GM12874 (cell line): ENCODE measurements around the gene KIAA1549.

Source experiments
- TF ChIP-seq, protein P1 (sequence below): IDR thresholded peaks from 2 replicates; pipeline ENCODE4 v1.5.1; 2011; ENCODE audit warnings: low read depth, mild to moderate bottlenecking, control low read depth, low read length, moderate library complexity; ENCODE audit not compliant: insufficient read depth

Gene KIAA1549

DNA sequence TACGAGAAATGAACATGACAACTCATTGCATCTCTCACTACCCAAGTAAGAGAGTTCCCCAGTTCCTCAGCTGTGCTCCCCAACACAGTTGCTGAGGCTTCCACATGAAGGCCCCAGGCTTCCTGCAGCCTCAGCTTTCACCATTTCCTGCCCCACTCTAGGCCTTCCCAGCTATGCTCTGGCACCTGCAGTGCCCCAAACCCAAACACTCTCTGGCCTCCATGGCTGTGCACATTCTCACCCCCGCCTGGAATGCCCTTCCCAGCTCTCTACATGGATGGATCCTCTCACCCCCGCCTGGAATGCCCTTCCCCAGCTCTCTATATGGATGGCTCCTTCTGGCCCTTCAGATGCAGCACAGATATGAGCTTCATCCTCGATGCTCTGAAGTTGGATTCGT is 61.3 kb downstream of the KIAA1549 start:
- TF ChIP-seq, protein P1, sequence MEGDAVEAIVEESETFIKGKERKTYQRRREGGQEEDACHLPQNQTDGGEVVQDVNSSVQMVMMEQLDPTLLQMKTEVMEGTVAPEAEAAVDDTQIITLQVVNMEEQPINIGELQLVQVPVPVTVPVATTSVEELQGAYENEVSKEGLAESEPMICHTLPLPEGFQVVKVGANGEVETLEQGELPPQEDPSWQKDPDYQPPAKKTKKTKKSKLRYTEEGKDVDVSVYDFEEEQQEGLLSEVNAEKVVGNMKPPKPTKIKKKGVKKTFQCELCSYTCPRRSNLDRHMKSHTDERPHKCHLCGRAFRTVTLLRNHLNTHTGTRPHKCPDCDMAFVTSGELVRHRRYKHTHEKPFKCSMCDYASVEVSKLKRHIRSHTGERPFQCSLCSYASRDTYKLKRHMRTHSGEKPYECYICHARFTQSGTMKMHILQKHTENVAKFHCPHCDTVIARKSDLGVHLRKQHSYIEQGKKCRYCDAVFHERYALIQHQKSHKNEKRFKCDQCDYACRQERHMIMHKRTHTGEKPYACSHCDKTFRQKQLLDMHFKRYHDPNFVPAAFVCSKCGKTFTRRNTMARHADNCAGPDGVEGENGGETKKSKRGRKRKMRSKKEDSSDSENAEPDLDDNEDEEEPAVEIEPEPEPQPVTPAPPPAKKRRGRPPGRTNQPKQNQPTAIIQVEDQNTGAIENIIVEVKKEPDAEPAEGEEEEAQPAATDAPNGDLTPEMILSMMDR: no peak

DNA sequence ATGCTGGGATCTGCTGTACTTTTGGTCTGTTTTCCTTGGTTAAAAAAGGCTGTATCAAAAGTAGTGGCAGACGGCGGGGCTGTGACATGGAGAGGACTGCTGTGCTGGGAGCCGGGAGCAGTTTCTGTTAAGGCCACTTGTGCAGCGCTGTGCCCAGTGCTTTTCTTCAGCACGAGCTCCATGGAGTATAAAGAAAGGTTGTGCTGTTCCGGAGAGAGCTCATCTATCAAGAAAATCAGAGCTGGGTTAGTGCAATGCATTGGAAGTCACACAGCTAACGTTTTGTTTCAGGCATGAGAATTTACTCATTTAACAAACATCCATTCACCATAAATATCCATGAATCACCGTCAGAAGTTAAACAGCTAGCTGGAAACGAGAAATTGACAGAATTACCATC is 62.0 kb downstream of the KIAA1549 start:
- TF ChIP-seq, protein P1: no peak

DNA sequence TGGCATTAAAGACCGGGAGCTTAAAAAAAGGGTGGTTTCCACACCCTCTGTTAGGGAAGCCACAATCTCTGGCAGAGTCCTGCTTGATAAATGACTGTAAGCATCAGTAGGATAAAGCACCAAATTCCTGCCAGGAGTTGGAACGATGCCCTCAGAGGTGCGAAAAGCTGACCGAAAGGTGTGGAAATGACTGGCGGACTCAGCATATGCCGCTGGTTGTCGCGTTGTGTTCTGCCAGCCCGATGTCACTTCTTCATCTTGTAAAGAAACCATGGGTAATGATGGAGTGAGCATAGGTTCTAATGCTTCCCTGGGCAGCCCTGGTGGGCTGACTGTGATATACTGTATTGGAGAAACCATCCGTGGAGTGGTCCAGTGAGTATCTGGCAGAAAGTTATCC is 62.4 kb downstream of the KIAA1549 start:
- TF ChIP-seq, protein P1: no peak

DNA sequence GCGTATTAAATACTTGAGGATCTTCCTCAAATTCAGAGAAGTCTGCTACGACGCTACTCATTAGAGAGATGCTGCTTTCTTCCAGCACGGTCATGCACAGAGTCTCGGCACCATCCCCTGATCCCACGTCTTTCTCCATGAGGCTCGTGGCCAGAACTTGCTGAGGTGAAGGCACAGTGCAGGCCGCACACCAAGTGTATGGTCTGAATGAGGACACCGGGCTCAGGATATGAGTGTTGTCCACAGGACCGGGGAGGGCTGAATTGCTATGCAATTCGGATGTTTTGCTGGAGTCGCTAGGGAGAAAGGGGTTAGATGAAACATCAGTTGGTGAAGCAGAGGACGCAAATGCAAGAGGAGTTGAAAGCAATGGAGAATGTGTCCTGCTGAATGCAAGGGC is 63.0 kb downstream of the KIAA1549 start:
- TF ChIP-seq, protein P1: no peak

DNA sequence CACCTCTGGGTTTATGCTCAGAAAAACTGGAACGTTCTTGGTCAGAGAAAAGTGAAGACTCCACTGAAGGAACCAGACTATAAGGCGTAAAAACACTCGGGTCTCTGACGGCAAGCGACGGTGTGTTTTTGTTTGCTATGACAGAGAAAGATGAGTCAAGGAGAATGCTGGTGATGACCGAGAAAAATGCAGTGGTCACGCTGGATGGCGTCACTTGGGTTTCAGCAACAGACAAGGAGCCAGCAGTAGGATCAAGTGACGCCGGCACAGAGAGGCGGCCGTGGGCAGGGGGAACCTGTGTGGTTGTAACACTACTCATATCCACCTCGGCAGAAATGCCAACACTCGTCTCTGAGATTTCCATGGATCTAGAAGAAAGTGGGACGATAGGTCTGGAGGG is 63.4 kb downstream of the KIAA1549 start:
- TF ChIP-seq, protein P1: no peak

DNA sequence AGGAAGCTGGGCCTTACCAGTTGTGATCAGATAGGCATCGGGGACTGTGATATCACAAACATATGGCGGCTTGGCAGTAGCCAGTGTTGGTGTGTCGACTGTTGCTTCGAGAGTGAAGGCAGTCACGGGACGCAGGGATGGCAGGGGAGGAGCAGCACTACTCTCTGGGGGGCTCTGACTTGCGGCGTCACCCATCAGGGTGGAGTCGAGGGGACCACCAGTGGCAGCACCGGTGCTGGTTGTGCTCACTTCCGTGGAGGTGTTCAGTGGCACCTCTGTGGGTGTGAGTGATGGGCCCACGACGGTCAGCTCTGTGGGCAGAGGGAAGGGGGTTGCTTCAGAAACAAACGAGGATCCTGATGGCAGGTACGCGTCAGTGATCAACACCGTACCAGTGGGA is 64.5 kb downstream of the KIAA1549 start:
- TF ChIP-seq, protein P1: no peak

DNA sequence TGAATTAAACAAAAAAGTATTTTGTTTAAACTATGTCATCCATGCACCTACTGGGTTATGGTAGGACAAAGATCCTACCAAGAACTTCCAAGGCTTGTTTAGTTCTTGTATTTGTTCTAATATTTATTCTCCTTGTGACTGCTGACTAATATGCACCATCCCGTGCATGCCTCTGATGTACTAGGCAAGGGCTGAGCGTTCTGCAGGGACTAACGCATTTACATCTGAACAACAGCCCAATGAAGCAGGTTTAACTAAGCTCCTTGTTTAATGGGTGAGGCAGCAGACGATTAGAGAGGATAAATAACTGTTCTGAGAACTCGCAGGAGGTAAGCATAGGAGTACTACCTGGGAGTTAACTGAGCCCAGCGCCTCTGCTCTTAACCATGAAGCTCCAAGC is 64.9 kb downstream of the KIAA1549 start:
- TF ChIP-seq, protein P1: no peak

DNA sequence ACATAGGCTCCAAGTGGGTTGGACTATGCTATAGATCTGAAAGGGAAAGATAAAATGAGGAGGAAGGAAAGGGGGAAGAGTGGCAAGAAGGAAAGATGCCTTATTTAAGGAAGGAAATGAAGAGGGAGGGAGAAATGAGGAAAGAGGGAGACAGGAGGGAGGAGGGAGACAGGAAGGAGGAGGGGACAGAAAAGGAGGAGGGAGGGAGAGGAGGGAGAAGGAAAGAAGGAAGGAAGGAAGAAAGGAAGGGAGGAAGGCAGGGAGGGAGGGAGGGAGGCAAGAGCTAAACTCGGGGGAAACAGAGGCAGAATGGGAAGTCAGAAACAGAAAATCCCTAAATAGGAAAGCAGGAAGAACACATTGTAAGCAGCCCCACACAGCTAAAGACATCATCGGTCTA is 67.4 kb downstream of the KIAA1549 start:
- TF ChIP-seq, protein P1: no peak
